HG02840 (cell line): Measurements from ENCODE around the gene CCT6A.
A peak's percentile ranks its signal among the peaks of the same experiment; 100 is the strongest.
"Not testable (repeated sequence)": the region's sequence is repeated elsewhere in the genome, so short reads cannot be mapped to it uniquely, and the experiment has no call there.

Source experiments
- ATAC-seq: cut with Tn5 transposase; IDR thresholded peaks from one replicate; pipeline ENCODE4 v1.9.1; 2021; ENCODE audit warnings: mild to moderate bottlenecking, moderate library complexity, moderate number of reproducible peaks; ENCODE audit not compliant: unreplicated experiment, low FRiP score

CCT6A gene, protein sequence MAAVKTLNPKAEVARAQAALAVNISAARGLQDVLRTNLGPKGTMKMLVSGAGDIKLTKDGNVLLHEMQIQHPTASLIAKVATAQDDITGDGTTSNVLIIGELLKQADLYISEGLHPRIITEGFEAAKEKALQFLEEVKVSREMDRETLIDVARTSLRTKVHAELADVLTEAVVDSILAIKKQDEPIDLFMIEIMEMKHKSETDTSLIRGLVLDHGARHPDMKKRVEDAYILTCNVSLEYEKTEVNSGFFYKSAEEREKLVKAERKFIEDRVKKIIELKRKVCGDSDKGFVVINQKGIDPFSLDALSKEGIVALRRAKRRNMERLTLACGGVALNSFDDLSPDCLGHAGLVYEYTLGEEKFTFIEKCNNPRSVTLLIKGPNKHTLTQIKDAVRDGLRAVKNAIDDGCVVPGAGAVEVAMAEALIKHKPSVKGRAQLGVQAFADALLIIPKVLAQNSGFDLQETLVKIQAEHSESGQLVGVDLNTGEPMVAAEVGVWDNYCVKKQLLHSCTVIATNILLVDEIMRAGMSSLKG

GRCh38 chr7:56051339-56052191 lies at the start of gene CCT6A, which contains the start of gene PSPH:
CCT6A (plus strand) TSS chr7:56051765; CDS start chr7:56051849, 84 bp downstream.
PSPH (minus strand) TSS chr7:56051444; CDS start chr7:56021212, 30,232 bp downstream.
- ATAC-seq, result peak; percentile 98

DNA sequence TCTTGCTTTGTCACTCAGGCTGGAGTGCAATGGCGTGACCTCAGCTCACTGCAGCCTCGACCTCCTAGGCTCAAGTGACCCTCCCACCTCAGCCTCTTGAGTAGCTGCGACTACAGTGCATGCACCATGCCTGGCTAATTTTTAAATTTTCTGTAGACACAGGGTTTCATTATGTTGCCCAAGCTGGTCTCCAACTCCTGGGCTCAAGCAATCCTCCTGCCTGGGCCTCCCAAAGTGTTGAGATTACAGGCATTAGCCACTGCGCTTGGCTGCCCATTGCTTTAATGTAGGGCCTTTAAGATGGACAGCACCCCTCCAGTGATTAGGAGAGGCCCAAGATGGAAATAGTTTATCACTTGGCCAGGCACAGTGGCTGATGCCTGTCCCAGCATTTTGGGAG lies 47.8 kb upstream of the CCT6A start:
- ATAC-seq, result no peak

GRCh38 chr7:56007167-56007652 lies 44.4 kb upstream of the CCT6A start:
- ATAC-seq, result no peak

- no peak for ATAC-seq
These were observed 43.7 kb upstream of the CCT6A start for GRCh38 chr7:56007891-56008290.

DNA sequence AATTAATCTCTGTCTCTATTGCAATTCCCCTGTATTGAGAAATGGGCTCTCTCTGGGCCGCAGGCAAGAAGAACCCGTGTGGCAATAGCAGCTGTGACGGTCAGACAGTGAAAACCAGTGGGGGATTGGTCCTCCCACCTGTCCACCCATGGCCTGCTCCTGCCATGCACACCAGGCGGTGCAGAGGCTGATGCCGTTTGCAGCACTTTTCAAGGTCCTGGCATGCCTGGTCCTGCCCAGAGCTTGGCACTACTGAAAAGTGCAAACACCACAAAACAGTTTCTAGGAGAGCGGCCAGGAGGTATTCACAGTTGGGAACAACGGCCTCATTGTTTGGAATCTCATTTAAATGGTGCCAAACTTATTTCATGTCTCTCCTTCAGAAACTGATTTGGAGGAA lies 41.9 kb upstream of the CCT6A start:
- no peak for ATAC-seq

GRCh38 chr7:56017015-56017414 lies 34.5 kb upstream of the CCT6A start:
- ATAC-seq, result not testable (repeated sequence)

- no peak for ATAC-seq
These were observed 32.1 kb upstream of the CCT6A start for GRCh38 chr7:56019501-56019900.

GRCh38 chr7:56023500-56023899 lies 28.1 kb upstream of the CCT6A start:
- ATAC-seq, result no peak

- ATAC-seq, result no peak
These were observed 25.0 kb upstream of the CCT6A start for GRCh38 chr7:56026538-56026937.

- no peak for ATAC-seq
These were observed 22.5 kb upstream of the CCT6A start for GRCh38 chr7:56028942-56029630.

- no peak for ATAC-seq
These were observed 21.2 kb upstream of the CCT6A start for GRCh38 chr7:56030340-56030739.

GRCh38 chr7:56031556-56031955 lies 20.0 kb upstream of the CCT6A start:
- ATAC-seq, result not testable (repeated sequence)

GRCh38 chr7:56032578-56032977 lies 19.0 kb upstream of the CCT6A start:
- ATAC-seq, result not testable (repeated sequence)

DNA sequence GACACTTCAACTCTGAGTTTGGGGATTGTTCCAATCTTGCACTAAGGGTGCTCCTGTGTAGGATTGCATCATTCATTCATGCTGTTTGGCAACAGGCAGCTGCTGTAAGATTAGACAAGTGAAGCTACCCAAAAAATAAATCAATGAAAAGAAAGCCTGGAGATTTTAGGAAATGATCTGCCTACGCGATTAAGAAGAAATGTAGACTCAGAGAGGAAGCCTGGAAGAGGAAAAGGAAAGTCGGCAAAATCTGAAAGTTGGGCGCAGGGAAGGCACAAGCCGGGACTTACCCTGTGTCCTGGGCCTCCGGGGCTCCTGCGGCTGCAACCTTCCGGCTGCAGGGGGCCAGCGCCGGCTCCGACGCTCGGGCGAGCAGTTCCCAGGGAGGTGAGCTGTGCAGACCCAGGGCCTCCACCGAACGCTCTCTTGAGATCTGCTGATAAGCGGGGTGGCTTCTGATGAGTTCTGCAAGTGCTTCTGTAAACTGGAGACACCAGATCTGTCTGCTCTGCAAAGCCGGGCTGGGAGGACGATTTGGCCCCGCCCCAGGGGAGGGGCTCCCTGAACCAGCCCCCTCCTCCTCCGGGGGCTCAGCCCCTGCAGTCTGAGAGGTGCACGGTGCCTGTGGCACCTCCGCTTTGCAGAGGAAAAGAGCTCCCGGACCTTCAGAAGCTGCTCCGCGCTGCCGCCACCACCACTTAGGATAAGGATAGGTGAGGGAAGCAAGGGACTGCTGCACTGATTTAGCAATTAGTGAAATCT lies 17.7 kb upstream of the CCT6A start:
- ATAC-seq, result peak; percentile 93

DNA sequence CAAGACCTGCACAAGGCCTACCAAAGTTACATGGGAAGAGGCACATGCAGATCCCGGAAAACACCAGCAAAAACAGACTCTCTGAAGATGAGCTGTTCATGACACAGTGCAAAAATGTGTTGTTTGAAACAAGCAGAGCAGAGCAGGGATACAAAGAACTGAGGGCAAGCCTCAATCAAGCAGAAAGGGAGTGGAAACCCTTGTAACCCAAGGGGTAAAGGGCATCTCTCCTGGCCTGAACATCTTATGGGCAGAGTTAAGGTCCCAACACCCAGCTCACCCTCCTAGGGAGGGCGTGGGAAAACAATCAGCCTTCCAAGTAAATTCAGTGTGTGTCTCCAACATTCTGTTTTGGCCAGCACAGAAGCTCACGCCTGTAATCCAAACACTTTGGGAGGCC lies 10.8 kb upstream of the CCT6A start:
- ATAC-seq, result no peak

DNA sequence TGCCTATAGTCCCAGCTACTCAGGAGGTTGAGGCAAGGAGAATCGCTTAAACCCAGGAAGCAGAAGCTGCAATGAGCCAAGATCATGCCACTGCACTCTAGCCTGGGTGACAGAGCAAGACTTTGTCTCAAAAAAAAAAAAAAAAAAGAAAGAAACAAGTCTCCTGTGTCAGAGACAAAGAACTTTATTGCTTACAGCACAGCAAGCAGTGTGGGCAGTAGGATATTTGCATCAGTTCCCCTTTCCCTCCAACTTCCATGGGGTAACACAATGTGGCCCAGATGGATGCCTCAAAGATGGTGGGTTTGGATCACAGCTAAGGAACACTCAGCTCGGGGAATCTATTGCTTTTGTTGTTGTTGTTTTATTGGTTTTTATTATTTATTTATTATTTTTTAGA lies 5.8 kb upstream of the CCT6A start:
- not testable (repeated sequence) for ATAC-seq

GRCh38 chr7:56046721-56047445 lies 4.7 kb upstream of the CCT6A start:
- no peak for ATAC-seq

DNA sequence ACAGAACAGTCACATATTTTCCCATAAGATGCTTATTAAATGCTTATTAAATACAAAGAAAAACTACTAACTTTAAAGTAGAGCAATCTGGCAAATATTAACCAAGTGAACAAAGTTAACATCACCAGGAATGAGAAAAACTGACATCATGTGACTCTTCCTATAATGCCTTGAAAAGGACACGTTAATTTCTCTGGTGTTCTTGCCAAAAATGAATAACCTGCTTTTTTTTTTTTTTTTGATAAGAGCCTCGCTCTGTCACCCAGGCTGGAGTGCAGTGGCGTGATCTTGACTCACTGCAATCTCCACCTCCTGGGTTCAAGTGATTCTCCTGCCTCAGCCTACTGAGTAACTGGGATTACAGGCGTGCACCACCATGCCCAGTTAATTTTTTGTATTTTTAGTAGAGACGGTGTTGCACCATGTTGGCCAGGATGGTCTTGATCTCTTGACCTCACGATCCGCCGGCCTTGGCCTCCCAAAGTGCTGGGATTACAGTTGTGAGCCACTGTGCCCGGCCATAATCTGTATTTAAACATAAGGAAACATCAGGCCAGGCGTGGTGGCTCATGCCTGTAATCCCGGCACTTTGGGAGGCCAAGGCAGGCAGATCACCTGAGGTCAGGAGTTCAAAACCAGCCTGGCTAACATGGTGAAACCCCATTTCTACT lies 4.0 kb upstream of the CCT6A start:
- ATAC-seq, result not testable (repeated sequence)
